Astrocyte (in vitro differentiated cells and primary cell): ENCODE measurements around the gene SLC51B.
"Not testable (repeated sequence)": the region's sequence is repeated elsewhere in the genome, so short reads cannot be mapped to it uniquely, and the experiment has no call there.

Experiments
- CTCF ChIP-seq: IDR thresholded peaks from 2 replicates; pipeline ENCODE4 v1.5.1; 2011; ENCODE audit warnings: low read depth, mild to moderate bottlenecking, inconsistent platforms, low read length, moderate library complexity; ENCODE audit not compliant: insufficient read depth
- EZH2 ChIP-seq: IDR thresholded peaks from 2 replicates; pipeline ENCODE4 v1.6.1; 2012; ENCODE audit warnings: mild to moderate bottlenecking, low read length, inconsistent platforms; ENCODE audit not compliant: insufficient read depth

GRCh38 chr15:65011198-65011597, 34.0 kb upstream of the SLC51B start:
- TF ChIP-seq EZH2, CTCF: not testable (repeated sequence)
